Forelimb muscle (tissue), 1 donor: ENCODE measurements around the gene PRKCH. TPM values are rescaled to one million over a fixed set of nuclear protein-coding genes. Genes with fewer than 3 reads are reported as not detected.
"Not testable (repeated sequence)": the region's sequence is repeated elsewhere in the genome, so short reads cannot be mapped to it uniquely, and the experiment has no call there.

Experiments used
- DNase-seq: peaks from one replicate; pipeline ENCODE4 v3.0.0-alpha.2; 2013; ENCODE audit warnings: low read depth
- polyA plus RNA-seq: library from polyadenylated mRNA; unstranded; fragments of 120-200 nt; gene quantifications from one replicate; pipeline ENCODE4 v1.2.1, GENCODE V29; 2013; ENCODE audit not compliant: insufficient read length

PRKCH gene
- polyA plus RNA-seq, 1 donor: 11.5 TPM

- no peak for DNase-seq
Observed at GRCh38 chr14:61527325-61528100, 206.1 kb downstream of the PRKCH start.

GRCh38 chr14:61528591-61529021 is 207.2 kb downstream of the PRKCH start:
- no peak for DNase-seq

- DNase-seq: not testable (repeated sequence)
Observed at GRCh38 chr14:61529360-61529759, 208.0 kb downstream of the PRKCH start.

- DNase-seq: no peak
Observed at GRCh38 chr14:61530296-61530695, 208.9 kb downstream of the PRKCH start.

- DNase-seq: no peak
Observed at GRCh38 chr14:61530896-61531295, 209.5 kb downstream of the PRKCH start.

- no peak for DNase-seq
Observed at GRCh38 chr14:61531465-61532122, 210.2 kb downstream of the PRKCH start.

GRCh38 chr14:61532123-61532505 is 210.7 kb downstream of the PRKCH start:
- DNase-seq: no peak

- no peak for DNase-seq
Observed at GRCh38 chr14:61532763-61533162, 211.4 kb downstream of the PRKCH start.

- DNase-seq: no peak
Observed at GRCh38 chr14:61533513-61534255, 212.3 kb downstream of the PRKCH start.

- no peak for DNase-seq
Observed at GRCh38 chr14:61535032-61535431, 213.7 kb downstream of the PRKCH start.

- DNase-seq: no peak
Observed at GRCh38 chr14:61535458-61535857, 214.1 kb downstream of the PRKCH start.

GRCh38 chr14:61536661-61537562 is 215.5 kb downstream of the PRKCH start:
- DNase-seq: no peak

- DNase-seq: no peak
Observed at GRCh38 chr14:61537563-61538463, 216.4 kb downstream of the PRKCH start.

GRCh38 chr14:61538464-61539022 is 217.2 kb downstream of the PRKCH start:
- no peak for DNase-seq

GRCh38 chr14:61539631-61540030 is 218.3 kb downstream of the PRKCH start:
- DNase-seq: no peak

- DNase-seq: no peak
Observed at GRCh38 chr14:61540931-61541330, 219.6 kb downstream of the PRKCH start.

- peak; percentile 69 for DNase-seq
Observed at GRCh38 chr14:61542848-61543790, 221.7 kb downstream of the PRKCH start.

- DNase-seq: no peak
Observed at GRCh38 chr14:61543946-61544345, 222.6 kb downstream of the PRKCH start.
